K562 (cell line): ENCODE data around the gene STPG2. TPM values are rescaled to one million over a fixed set of nuclear protein-coding genes. Genes with fewer than 3 reads are reported as not detected.

Experiments
- ATAC-seq: fragments of 200-7000 bp; cut with Tn5 transposase; 3 replicates; pipeline ENCODE4 v1.9.1; 2020; ENCODE audit warnings: moderate library complexity
- BruUV-seq: library from RNA; stranded (reverse); fragments of 400-500 nt; replicated peaks from 2 replicates; lab custom pipeline; 2021; lab: Mats Ljungman, UMichigan
- CTCF ChIA-PET: fragments of 300-600 bp; formaldehyde crosslinking; extraction: SDS; loops from one replicate; lab custom pipeline; 2021; ENCODE audit warnings: low intra/inter-chr PET ratio; lab: Yijun Ruan, JAX
- POLR2A ChIA-PET: fragments of 300-600, 350-650 bp; sonication (Branson Sonifier 250); formaldehyde crosslinking; extraction: SDS; loops from one replicate; lab custom pipeline; 2021; ENCODE audit warnings: antibody characterized with exemption, inconsistent platforms; lab: Yijun Ruan, JAX
- DNase-seq, 4 experiments: peaks; one replicate each; pipeline versions ENCODE4 v3.0.0 to v3.0.0-alpha.2; 2011 to 2018; ENCODE audit warnings: low spot score in 3 of 4, mixed read lengths in 3 of 4; ENCODE audit errors: extremely low read depth in 1 of 4
- FAIRE-seq: peaks from 2 replicates; lab custom pipeline; 2011; peaks lifted over from hg19 to GRCh38; lab: Jason Lieb, UNC
- H2AFZ ChIP-seq: 2 replicates; pipeline ENCODE4 v1.6.0; 2011; ENCODE audit warnings: low read depth, low read length, control low read depth, inconsistent platforms
- H3K27ac ChIP-seq: fragments of 200-600 bp; 3 replicates; pipeline ENCODE4 v1.8.0; 2011; ENCODE audit warnings: low read depth, mild to moderate bottlenecking, control low read depth, inconsistent platforms, low read length, moderate library complexity, mixed read lengths; ENCODE audit errors: extremely low read depth
- H3K27me3 ChIP-seq, 2 experiments: fragments of 300-600 bp in 1 of 2; 2 replicates in 1 of 2; 3 replicates in 1 of 2; pipeline versions ENCODE4 v1.6.0 to v1.8.0; 2011; ENCODE audit warnings: inconsistent platforms in 2 of 2, low read length in 2 of 2, mild to moderate bottlenecking in 1 of 2, mixed read lengths in 1 of 2, moderate library complexity in 1 of 2; ENCODE audit not compliant: control insufficient read depth in 2 of 2, insufficient read depth in 2 of 2
- H3K36me3 ChIP-seq: fragments of 300-600 bp; 3 replicates; pipeline ENCODE4 v1.8.0; 2011; ENCODE audit warnings: mild to moderate bottlenecking, low read length, inconsistent platforms; ENCODE audit not compliant: control insufficient read depth, insufficient read depth
- H3K4me1 ChIP-seq, 2 experiments: fragments of 200-600 bp in 1 of 2; replicated peaks in 1 of 2; 2 replicates in 1 of 2; 3 replicates in 1 of 2; pipeline versions ENCODE4 v1.5.1 to v1.8.0; 2011; ENCODE audit warnings: inconsistent platforms in 2 of 2, low read length in 2 of 2, mild to moderate bottlenecking in 1 of 2, mixed read lengths in 1 of 2, moderate library complexity in 1 of 2; ENCODE audit not compliant: control insufficient read depth in 2 of 2, insufficient read depth in 2 of 2
- H3K4me2 ChIP-seq: 2 replicates; pipeline ENCODE4 v1.6.1; 2011; ENCODE audit warnings: low read length, control low read depth, inconsistent platforms, mixed read lengths; ENCODE audit not compliant: insufficient read depth
- H3K4me3 ChIP-seq: fragments of 200-600 bp; sonication (generic), shearing (Covaris generic); 2 replicates; pipeline ENCODE4 v1.5.1; 2016; ENCODE audit warnings: control low read depth, inconsistent platforms
- H3K79me2 ChIP-seq: fragments of 200-600 bp; 3 replicates; pipeline ENCODE4 v1.8.0; 2011; ENCODE audit warnings: low read length, inconsistent platforms; ENCODE audit not compliant: control insufficient read depth, insufficient read depth
- H3K9ac ChIP-seq, 2 experiments: 2 replicates each; pipeline versions ENCODE4 v1.6.0 to v1.6.1; 2011; ENCODE audit warnings: low read depth in 2 of 2, low read length in 2 of 2, control low read depth in 1 of 2, inconsistent platforms in 1 of 2, mild to moderate bottlenecking in 1 of 2, mixed read lengths in 1 of 2; ENCODE audit not compliant: insufficient read depth in 1 of 2
- H3K9me1 ChIP-seq: one replicate; pipeline ENCODE4 v1.6.0; 2011; ENCODE audit warnings: inconsistent platforms, mild to moderate bottlenecking, low read length, moderate library complexity; ENCODE audit not compliant: control insufficient read depth, insufficient read depth
- H3K9me3 ChIP-seq: replicated peaks from 2 replicates; pipeline ENCODE4 v1.5.1; 2011; ENCODE audit warnings: low read depth, low read length, inconsistent platforms; ENCODE audit not compliant: control insufficient read depth, insufficient read depth
- H4K20me1 ChIP-seq: replicated peaks from 2 replicates; pipeline ENCODE4 v1.6.1; 2011; ENCODE audit warnings: low read length, inconsistent platforms, mixed read lengths; ENCODE audit not compliant: control insufficient read depth, insufficient read depth
- ASH1L ChIP-seq: fragments of 450-650 bp; IDR thresholded peaks from 2 replicates; pipeline ENCODE4 v1.6.1; 2018; ENCODE audit warnings: borderline replicate concordance, mild to moderate bottlenecking, low read depth; ENCODE audit not compliant: partially characterized antibody
- CBX2 ChIP-seq: fragments of 200-600 bp; sonication (generic); IDR thresholded peaks from one replicate; pipeline ENCODE4 v1.6.1; 2012; ENCODE audit warnings: mild to moderate bottlenecking, low read length, inconsistent platforms; ENCODE audit not compliant: insufficient read depth, poor library complexity, severe bottlenecking
- EWSR1 ChIP-seq: fragments of 450-650 bp; IDR thresholded peaks from 2 replicates; pipeline ENCODE4 v1.6.1; 2018; ENCODE audit warnings: borderline replicate concordance, mild to moderate bottlenecking, low read depth, moderate library complexity; ENCODE audit not compliant: partially characterized antibody
- KLF10 ChIP-seq: fragments of 250-450 bp; sonication (Bioruptor Pico); IDR thresholded peaks from 2 replicates; pipeline ENCODE4 v1.6.1; 2021; ENCODE audit warnings: matching md5 sums
- MED1 ChIP-seq: sonication (generic); formaldehyde crosslinking; IDR thresholded peaks from 2 replicates; pipeline ENCODE4 v1.8.1; 2023; ENCODE audit warnings: missing genetic modification reagents, borderline replicate concordance
- PCBP2 ChIP-seq: fragments of 200-400 bp; formaldehyde crosslinking; IDR thresholded peaks from 2 replicates; pipeline ENCODE4 v1.6.1; 2018; ENCODE audit warnings: low read length, low read depth, mild to moderate bottlenecking, moderate library complexity; ENCODE audit not compliant: poor library complexity, severe bottlenecking
- PML ChIP-seq: IDR thresholded peaks from 2 replicates; pipeline ENCODE4 v1.6.1; 2012; ENCODE audit warnings: low read length, inconsistent platforms
- POLR2AphosphoS5 ChIP-seq: IDR thresholded peaks from 2 replicates; pipeline ENCODE4 v1.6.1; 2011; ENCODE audit warnings: mild to moderate bottlenecking, low read depth, low read length, moderate library complexity; ENCODE audit not compliant: control insufficient read depth, insufficient read depth
- SNAPC5 ChIP-seq: fragments of 250-450 bp; sonication (Bioruptor Pico); IDR thresholded peaks from 2 replicates; pipeline ENCODE4 v1.8.0; 2021; ENCODE audit warnings: moderate library complexity, mild to moderate bottlenecking, inconsistent platforms
- TRIM25 ChIP-seq: fragments of 450-650 bp; IDR thresholded peaks from 2 replicates; pipeline ENCODE4 v1.7.0; 2016; ENCODE audit warnings: borderline replicate concordance
- ZNF644 ChIP-seq: fragments of 200-800 bp; sonication (Bioruptor generic); IDR thresholded peaks from 2 replicates; pipeline ENCODE4 v1.6.1; 2016; ENCODE audit warnings: low read depth, missing genetic modification characterization, missing compliant biosample characterization
- WGBS: fragments of 100-300 bp; shearing (Covaris generic); methylation state at CpG from one replicate; pipeline ENCODE4 v1.1.6; 2016; ENCODE audit warnings: low coverage, mixed read lengths; ENCODE audit not compliant: insufficient coverage; ENCODE audit errors: missing lambda C conversion rate; 5-methylcytosine and 5-hydroxymethylcytosine counted together
- in situ Hi-C: fragments of 300-500 bp; cut with MboI; formaldehyde crosslinking; loops from 4 replicates; pipeline ENCODE4 v1.15.0; 2018; ENCODE audit warnings: inconsistent platforms, mixed read lengths
- intact Hi-C: fragments of 100-400 bp; cut with micrococcal nuclease; formaldehyde crosslinking; loops from 2 replicates; pipeline ENCODE4 v1.14.2; 2022
- polyA plus RNA-seq, 8 experiments: library from polyadenylated mRNA; depleted of rRNA in 4 of 8; stranded (reverse) in 5 of 8; unstranded in 3 of 8; fragments of >200 nt; fragmentation: Nextera tagmentation in 2 of 8; fragmentation: Illumina TruSeq in 1 of 8; extraction: Ambion mirVana in 2 of 8; extraction: Trizol in 1 of 8; gene quantifications; 2 replicates each; pipeline versions ENCODE4 v1.2.1 to v1.2.3, GENCODE V29; 2011 to 2014; ENCODE audit warnings: inconsistent platforms in 1 of 8, missing spikeins in 1 of 8
- total RNA-seq, 7 experiments: library from RNA; depleted of rRNA in 6 of 7; stranded (reverse); fragments of >200 nt in 6 of 7; fragmentation: Illumina TruSeq in 2 of 7; extraction: Trizol in 2 of 7; gene quantifications; 2 replicates each; pipeline versions ENCODE4 v1.2.1 to v1.2.3, GENCODE V29; 2011 to 2021; ENCODE audit warnings: low replicate concordance in 1 of 7

The STPG2 gene
- total and polyA plus RNA-seq, 9 of the 15 experiments (the other 6 are each of a cell fraction or from before 2014, with no cell fraction given): not detected

GRCh38 chr4:97560009-97560408 is 583.3 kb downstream of the STPG2 start:
- TF ChIP-seq PML (no peak), SNAPC5 (CRISPR knock-in tag) (no peak), KLF10 (CRISPR knock-in tag) (no peak), ASH1L (no peak), PCBP2 (no peak), POLR2AphosphoS5 (no peak), TRIM25 (no peak), MED1 (CRISPR knock-in tag) (no peak), ZNF644 (tag) (no peak), EWSR1 (no peak), CBX2 (no peak)
- no peaks in the 10 kb centered on the region for H3K36me3 ChIP-seq
- WGBS: 0% methylated on average over 2 of the region's 2 CpGs
- intact Hi-C loops (no loop called here), in situ Hi-C loops (no loop called here)
- CTCF ChIA-PET: no interaction called here
- no peak overlapping the region for H3K9ac ChIP-seq
- H3K79me2 ChIP-seq: no peaks in the 10 kb centered on the region
- FAIRE-seq (no peak), ATAC-seq (no peak), DNase-seq (no peak)
- H3K4me2 ChIP-seq: no peak overlapping the region
- POLR2A ChIA-PET: no interaction called here
- no peaks in the 10 kb centered on the region for H3K9me1 ChIP-seq
- no peaks in the 10 kb centered on the region for H3K4me1 ChIP-seq
- no TSS peak for BruUV-seq
- H3K27me3 ChIP-seq: no peaks in the 10 kb centered on the region
- H2AFZ ChIP-seq: no peak overlapping the region
- H3K9me3 ChIP-seq: no peaks in the 10 kb centered on the region
- H4K20me1 ChIP-seq: no peaks in the 10 kb centered on the region
- no peak overlapping the region for H3K27ac ChIP-seq
- H3K4me3 ChIP-seq: no peak overlapping the region
